HuH-7 (cell line): Measurements from ENCODE around the gene HBA1.
"Not testable (repeated sequence)": the region's sequence is repeated elsewhere in the genome, so short reads cannot be mapped to it uniquely, and the experiment has no call there.

Experiments
- DNase-seq: peaks from one replicate; pipeline ENCODE4 v3.0.0; 2011; ENCODE audit warnings: low spot score

HBA1 gene

GRCh38 chr16:175011-175949 is 1.2 kb upstream of the HBA1 start:
- DNase-seq = no peak

- not testable (repeated sequence) for DNase-seq
Observed at GRCh38 chr16:176006-176405, 474 bp upstream of the HBA1 start.

GRCh38 chr16:177394-177822 is 928 bp downstream of the HBA1 start:
- DNase-seq = no peak

GRCh38 chr16:177981-178667 is 1.6 kb downstream of the HBA1 start:
- no peak for DNase-seq

- no peak for DNase-seq
Observed at GRCh38 chr16:178668-179015, 2.2 kb downstream of the HBA1 start.

GRCh38 chr16:179211-180092 is 3.0 kb downstream of the HBA1 start:
- DNase-seq = no peak

- peak; percentile 80 for DNase-seq
Observed at GRCh38 chr16:180101-180675, 3.7 kb downstream of the HBA1 start, which contains the start of gene HBQ1. Gene HBQ1 (plus strand): TSS chr16:180459. CDS start chr16:180487, 28 bp downstream.

GRCh38 chr16:180681-181564 is 4.4 kb downstream of the HBA1 start:
- DNase-seq = peak; percentile 91

GRCh38 chr16:181565-182021 is 5.1 kb downstream of the HBA1 start:
- no peak for DNase-seq

- DNase-seq = no peak
Observed at GRCh38 chr16:183005-183404, 6.5 kb downstream of the HBA1 start.

GRCh38 chr16:185213-185612 is 8.7 kb downstream of the HBA1 start:
- no peak for DNase-seq

- DNase-seq = no peak
Observed at GRCh38 chr16:185691-186090, 9.2 kb downstream of the HBA1 start.

GRCh38 chr16:187330-187729 is 10.8 kb downstream of the HBA1 start:
- no peak for DNase-seq

- DNase-seq = no peak
Observed at GRCh38 chr16:188674-189073, 12.2 kb downstream of the HBA1 start.

GRCh38 chr16:189604-190186 is 13.2 kb downstream of the HBA1 start:
- no peak for DNase-seq

GRCh38 chr16:191831-192230 is 15.4 kb downstream of the HBA1 start:
- no peak for DNase-seq

GRCh38 chr16:192686-193085 is 16.2 kb downstream of the HBA1 start:
- DNase-seq = no peak

- DNase-seq = no peak
Observed at GRCh38 chr16:193441-193840, 17.0 kb downstream of the HBA1 start.

GRCh38 chr16:194516-194915 is 18.0 kb downstream of the HBA1 start:
- DNase-seq = no peak

- DNase-seq = no peak
Observed at GRCh38 chr16:200388-200787, 23.9 kb downstream of the HBA1 start.
